NCI-H1436 (cell line): ENCODE results near the gene ZNF428.
A peak's percentile ranks its signal among the peaks of the same experiment; 100 is the strongest.
"Not testable (repeated sequence)": the region's sequence is repeated elsewhere in the genome, so short reads cannot be mapped to it uniquely, and the experiment has no call there.

Source experiments
- DNase-seq: peaks from one replicate; lab custom pipeline; 2025; lab: John Stamatoyannopoulos, UW

Gene ZNF428

DNA sequence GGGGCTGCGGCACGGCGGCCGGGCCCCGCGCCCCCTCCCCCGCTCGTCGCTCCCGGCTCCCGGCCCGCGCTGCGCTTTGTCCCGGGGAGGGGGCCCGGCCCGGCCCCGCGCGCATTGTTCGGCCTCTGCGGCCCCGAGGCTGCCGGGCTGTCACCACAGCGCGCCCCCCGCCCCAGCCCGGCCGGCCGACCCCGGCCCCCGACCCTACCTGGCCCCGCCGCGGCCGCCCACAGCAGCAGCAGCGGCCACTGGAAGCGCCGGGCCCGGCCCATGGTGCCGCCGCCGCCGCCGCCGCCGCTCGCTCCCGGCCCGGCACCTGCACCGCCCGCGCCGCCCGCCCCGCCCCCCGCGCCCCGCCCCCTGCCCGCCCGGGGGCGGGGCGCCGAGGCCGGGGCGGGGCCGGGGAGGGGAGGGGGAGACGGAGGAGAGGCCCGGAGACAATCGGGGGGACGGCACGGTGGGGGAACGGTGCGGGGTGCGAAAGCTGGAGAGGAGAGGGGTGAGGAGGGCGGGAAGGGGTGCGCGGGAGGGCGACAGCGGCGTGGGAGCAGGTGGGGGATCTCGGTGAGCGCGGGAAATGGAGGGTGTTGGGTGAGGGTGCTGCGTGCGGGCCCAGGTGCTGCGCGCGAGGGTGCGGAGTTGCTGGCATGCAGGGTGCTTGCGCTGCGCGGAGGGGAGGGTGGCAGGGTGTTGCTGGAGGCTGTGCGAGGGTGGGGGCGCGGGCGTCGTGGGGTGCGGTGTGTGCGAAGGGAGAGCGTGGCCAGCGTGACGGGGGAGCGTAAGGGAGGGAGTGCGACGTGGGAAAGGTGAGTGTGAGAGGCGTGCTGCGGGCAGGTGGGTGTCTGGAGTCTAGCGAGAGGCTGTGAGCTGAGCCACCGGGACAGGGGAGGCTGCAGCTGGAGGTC lies 20.3 kb upstream of the ZNF428 start, which contains the start of gene CADM4:
TSS of gene CADM4 (minus strand) at position 332 of the 905 bp plus-strand sequence. CDS start at position 272, 60 bp downstream.
- peak; percentile 42 for DNase-seq

DNA sequence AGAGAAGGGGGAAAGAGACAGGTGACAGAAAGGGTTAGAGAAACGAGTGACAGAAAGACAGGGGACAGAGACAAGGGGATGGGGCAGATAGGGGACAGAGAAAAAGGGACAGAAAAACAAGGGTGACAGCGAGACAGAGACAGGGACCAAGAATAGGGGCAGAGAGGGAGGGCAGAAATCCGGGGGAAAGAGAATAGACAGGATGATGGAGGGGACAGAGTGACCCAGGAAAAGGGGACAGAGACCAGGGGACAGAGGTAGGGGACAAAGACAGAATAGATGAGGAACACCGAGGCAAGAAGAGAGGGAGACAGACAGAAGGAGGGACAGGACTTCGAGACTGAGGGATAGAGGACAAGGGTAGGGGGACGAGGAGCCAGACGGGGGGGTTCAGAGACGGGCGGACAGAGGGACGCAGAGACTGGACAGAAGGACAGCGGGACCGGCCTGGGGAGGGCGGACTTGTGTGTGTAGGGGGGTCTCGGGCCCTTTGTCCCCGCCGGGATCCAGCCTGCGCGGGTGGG lies 19.6 kb upstream of the ZNF428 start:
- no peak for DNase-seq

DNA sequence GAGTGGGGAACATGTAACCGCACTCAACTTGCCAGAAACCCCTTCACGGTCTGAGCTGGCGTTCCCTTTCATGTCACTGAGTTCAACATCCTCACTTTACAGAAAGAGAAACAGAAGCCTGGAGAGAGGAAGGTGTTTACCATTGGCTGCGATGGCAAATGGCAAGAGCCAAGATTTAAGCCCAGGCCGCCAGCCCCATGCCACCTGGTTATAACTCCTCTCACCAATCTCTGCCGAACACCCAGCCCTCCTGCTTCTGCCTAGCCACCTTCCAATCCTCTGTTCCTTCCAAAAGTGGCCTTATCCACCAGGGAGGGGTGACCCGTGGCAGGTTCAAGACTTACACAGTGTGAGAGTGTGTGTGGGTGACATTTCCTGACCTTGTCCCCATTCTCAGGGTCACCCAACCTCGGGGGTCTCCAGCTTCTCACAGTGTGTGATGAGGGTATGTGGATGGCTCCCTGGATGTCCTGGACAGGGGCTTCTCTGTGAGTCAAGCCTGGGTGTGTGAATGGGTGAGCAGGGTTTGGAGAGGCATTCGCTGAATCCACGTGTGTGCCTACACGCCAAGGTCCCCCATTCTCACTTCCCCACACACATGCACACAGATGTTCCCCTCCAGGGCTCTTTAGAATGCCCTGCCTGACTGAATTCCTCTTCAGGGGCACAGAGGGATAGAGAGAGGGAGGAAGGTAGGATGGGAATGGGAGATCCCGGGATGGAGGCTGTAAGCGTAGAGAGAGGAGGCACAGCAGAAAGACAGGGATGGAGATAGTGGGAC lies 19.0 kb upstream of the ZNF428 start:
- DNase-seq: no peak

DNA sequence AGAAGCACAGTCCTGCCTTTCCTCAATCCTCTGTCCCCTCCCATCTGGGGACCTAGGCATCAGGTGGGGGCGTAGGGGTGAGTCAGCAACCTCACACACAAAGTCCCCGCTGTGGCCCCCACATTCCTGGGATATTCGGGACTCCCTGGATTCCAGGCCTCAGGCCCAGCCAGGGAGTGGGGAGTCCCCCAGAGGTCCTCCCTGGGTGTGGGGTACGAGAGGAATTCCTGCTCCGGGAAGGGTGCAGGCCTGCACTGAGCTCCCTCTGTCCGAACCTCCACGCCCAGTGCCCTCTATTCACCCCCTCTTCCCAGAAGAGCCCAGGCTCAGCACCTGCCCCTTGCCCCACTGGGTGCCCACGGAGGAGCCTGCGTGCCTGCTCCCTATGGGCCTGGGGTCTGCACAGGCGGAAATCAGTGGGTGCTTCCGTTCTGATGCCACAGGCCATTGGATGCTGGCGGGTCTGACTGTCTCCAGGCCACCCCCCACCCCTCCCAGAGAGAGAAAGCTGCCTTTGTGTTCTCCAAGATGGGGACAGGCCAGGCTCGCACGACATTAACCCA lies 16.8 kb upstream of the ZNF428 start:
- DNase-seq: no peak

DNA sequence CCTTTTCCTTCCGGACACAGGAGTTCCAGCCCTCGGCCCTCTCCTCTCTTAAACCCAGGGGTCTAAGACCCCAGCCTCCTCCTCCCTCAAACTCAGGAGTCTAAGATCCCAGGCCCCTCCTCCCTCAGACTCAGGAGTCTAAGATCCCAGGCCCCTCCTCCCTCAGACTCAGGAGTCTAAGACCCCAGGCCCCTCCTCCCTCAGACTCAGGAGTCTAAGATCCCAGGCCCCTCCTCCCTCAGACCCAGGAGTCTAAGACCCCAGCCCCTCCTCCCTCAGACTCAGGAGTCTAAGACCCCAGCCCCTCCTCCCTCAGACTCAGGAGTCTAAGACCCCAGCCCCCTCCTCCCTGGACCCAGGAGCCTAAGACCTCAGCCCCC lies 16.1 kb upstream of the ZNF428 start:
- DNase-seq: not testable (repeated sequence)

DNA sequence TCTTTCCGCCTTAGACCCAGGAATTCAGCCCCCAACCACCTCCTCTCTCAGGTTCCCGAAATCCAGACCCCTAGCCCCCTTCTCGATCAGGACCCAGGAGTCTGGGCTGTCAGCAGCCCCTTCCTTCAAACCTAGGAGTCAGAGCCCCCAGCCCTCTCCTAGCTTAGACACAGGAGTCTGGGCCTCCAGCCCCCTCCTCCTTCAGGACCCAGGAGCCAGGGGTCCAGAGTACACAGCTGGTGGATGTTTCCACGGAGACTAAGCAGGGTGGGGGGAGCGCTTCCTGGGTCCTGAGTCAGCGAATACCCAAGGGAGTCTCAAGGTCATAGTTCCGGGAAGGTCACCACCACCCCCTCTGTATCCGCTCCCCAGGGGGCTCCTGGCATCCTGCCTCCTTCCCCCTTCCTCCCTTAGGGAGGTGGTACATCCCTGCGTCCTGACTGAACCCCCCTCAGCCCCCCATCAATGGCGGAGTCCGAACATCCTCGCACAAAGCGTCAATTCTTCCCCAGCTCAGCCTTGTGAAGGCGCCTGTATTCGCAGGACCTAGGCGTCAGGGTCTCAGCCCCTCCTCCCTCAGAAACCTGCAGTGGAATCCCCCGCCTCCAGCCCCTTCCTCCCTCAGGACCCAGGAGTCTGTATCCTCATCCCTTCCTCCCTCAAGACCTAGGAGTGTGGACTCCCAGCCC lies 15.6 kb upstream of the ZNF428 start:
- peak; percentile 2 for DNase-seq

DNA sequence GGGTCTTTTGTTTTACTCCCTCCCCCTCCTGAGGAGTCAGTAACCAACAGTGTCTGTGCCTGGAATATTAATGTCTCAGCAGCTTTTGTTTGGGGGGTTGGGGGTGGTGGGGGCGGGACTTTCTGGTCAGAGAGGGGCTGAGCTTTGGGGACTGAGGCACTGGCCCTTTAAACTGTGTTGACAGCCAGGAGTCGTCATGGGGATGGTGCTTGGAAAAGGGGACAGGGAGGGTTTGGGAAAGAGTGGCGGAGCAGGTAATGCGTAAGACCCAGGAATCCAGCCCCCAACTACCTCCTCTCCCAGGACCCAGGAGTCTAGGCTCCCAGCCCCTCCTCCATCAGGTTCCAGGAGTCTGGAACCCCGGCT lies 15.1 kb upstream of the ZNF428 start:
- DNase-seq: no peak

DNA sequence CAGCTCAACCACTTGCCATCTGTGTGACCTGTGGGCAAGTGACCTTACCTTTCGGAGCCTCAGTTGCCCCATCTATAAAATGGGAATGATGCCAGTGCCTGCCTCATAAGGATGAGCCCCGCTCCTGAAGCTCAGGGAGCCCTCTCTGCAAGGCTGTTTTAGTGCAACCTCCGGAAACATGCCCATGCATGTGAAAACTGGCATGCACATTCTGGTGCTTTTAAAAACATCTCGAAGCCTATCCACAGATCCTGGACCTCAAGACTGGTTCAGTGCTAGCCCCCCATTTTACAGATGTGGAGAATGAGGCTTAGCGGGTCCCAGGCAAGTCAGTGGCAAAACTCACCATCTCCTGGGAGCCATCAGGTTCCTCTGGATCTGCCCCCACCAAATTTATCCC lies 14.6 kb upstream of the ZNF428 start:
- DNase-seq: no peak

DNA sequence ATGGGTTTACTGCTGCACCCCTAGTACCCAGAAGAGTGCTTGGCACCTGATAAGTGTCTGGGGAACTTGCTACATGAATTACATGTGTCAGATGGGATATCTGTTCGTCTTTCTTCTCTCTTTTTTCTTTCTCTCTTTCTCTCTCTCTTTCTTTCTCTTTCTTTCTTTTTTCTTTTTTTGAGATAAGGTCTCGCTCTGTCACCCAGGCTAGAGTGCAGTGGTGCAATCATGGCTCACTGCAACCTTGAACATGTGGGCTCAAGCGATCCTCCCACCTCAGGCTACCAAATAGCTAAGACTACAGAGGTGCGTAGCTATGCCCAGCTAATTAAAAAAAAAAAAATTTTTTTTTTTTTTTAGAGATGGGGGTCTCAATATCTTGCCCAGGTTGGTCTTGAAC lies 14.1 kb upstream of the ZNF428 start:
- DNase-seq: no peak

DNA sequence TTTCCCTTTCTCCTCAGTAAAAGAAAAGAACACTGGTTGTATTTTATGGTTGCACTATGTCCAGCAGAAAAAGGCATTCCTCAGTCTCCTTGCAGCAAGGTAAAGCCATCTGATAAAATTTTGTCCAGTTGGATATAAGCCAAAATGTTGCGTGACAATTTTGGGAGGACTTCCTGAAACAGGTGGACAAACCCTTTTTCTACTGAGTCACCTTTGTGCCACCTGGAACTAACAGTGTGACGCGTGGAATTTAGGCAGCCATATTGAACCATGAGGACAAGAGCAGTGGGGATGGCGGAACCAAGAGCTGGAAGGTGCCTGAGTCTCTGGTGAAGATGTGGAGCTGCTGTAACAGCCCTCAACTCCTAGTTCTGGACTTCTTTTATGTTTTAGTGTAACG lies 12.1 kb upstream of the ZNF428 start:
- DNase-seq: no peak

DNA sequence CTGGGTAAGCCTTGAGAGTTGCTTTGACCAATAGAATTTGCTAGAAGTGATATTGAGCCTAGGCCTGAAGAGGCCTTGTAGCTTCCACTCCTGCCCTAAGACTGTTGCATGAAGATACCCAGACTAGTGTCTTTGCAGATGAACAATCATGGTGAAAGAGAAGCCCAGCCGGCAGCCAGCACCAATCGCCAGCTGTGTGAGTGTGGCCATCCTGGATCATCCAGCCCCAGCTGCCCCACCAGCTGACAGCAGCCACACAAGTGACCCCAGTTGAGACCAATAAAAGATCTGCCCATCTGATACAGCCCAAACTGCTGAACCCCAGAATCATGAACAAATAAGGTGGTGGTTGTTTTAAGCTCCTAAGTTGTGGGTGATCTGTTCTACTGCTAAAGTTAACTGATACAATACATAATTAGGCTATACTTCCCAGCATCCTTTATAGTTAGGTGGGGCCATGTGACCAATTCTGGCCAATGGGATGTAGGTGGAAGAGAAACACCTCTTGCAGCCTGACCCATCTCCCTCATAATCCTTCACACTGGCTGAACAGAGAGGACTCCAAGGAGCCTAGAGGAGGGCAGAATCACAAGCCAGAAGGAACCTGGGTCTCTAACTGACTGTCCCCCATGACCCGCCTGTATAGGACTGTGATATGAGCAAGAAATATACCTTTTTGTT lies 9.4 kb upstream of the ZNF428 start:
- no peak for DNase-seq

DNA sequence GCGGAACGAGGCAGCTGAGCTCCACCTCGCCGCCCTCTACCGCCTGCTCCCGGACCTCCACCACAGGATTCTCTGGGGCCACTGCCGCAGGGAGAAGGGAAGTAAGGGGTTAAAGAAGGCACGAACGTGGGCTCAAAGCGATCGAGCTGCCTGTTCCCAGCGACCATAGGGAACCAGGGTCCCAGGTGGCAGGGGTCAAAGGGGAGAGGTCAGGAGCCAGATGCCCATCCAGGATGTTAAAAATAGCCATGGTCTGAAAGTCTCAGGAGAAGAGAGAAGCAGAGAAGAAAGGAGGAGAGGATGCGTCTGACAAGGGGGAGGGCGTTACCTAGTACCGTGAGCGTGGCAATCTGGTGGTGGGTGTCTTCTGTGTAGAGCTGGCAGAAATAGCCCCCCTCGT lies 7.4 kb upstream of the ZNF428 start:
- DNase-seq: no peak

DNA sequence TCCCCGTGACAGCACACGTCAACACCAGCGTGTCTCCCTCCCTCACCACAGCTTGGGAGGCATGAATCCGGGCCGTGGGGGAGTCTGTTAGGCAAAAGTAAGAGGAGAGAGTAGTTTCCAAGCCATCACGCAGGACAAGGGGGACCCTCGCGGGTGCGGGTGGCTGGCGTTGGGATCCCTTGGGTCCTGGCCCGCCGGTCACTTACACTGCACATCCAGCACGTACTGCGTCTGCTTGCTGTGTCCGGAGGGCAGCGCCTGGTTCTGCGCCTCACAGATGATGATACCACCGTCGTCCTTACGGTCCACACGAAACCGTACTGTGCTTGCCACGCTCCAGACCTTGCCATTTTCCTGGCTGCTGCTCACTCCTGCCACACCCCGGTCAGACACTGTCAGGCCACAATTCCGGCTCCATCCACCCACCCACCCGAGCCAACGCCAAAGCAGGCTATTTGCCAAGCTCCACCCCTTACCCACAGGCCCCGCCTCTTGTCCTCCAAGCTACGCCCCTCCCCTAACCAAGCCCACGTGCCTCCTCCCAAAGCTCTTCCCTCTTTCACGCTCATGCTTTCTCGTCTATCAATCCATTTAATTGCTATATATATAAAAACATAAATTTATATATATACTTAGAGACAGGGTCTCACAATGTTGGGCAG lies 6.6 kb upstream of the ZNF428 start:
- no peak for DNase-seq

DNA sequence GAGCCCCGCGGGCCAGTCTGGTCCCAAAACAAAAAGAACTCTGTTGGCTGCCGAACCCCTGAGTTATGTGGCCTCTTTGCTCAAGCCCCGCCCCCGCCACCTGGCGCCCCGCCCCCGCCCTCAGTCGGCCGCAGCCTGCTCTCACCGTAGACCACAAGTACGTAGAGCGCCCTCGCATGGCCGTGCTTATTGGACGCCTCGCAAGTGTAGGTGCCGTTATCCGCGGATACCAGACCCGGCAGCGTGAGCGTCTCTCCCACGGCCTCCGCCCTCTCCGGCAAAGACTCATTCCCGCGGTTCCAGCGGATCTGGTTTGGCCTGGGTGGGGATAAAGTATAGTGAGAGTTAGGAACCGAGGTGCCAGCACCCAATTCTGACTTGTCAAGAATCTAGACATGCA lies 5.5 kb upstream of the ZNF428 start:
- no peak for DNase-seq

DNA sequence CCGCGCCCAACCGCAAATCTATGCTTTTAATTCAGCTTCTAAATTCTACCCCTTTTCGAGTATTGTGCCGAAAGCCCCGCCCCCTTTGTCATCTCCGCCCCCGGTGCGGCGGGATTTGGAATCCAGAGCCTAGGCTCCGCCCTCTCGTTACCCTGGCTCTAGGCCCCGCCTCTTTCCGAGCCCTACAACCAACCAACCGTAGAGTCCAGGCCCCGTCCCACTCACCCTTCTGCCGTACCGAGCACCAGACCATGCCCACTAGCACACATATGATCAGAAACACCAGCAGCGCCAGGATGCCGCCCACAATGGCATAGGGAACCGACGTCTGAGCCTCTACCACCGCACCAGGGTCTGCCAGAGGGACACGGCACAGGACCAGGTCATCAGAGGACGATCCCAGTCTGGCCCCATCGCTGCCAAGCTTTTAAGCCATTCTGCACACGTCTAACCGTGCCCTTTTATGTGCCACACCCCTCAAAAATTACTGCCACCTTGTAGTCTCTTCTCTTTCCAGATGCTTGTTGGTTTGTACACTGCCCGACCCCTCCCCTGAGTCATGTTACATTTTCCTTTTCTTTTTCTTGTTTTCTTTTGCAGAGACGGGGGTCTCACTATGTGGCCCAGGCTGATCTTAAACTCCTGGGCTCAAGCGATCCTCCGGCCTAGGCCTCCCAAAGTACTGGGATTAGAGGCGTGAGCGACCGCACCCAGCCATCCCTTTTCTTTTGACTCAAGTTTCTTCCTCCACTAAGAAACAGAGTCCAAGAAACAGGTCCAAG lies 4.7 kb upstream of the ZNF428 start:
- no peak for DNase-seq

DNA sequence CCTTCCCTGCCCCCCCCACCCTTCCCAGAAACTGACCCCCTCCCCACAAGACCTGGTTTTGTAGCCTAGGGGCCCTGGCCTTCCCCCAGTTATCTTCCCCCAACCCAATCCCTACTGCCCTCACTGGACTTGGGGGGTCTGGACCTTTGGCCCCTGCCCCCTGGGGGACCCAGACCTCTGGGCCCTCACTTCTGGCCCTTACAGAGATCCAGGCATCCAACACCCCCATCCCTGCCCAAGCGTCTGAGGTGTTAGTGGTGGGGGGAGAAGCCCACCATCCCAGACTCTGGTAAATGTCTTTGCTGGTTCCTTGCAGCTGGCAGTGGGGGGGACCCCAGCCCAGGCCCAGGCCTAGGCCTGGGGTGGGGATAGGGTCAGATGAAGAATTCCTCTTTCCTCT lies 3.5 kb upstream of the ZNF428 start:
- no peak for DNase-seq

DNA sequence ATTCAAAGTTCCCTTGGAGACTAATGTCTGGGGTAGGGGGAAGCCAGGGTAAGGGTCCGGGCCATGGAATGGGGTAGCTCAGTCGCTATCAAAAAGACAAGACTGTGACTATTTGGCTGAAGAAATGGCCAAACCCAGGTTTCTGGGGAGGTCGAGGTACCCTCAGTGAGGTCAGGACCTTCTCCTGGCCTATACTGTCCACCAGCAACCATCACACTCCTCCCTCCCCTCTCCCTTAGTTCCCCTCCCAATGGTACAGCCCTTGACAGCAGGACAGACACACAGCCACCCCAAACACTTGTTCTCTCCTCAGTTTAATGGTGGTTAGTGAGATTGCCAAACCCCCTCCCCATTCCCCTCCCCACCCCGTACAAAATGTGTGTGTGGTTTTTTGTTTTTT lies 2.6 kb upstream of the ZNF428 start:
- DNase-seq: no peak

DNA sequence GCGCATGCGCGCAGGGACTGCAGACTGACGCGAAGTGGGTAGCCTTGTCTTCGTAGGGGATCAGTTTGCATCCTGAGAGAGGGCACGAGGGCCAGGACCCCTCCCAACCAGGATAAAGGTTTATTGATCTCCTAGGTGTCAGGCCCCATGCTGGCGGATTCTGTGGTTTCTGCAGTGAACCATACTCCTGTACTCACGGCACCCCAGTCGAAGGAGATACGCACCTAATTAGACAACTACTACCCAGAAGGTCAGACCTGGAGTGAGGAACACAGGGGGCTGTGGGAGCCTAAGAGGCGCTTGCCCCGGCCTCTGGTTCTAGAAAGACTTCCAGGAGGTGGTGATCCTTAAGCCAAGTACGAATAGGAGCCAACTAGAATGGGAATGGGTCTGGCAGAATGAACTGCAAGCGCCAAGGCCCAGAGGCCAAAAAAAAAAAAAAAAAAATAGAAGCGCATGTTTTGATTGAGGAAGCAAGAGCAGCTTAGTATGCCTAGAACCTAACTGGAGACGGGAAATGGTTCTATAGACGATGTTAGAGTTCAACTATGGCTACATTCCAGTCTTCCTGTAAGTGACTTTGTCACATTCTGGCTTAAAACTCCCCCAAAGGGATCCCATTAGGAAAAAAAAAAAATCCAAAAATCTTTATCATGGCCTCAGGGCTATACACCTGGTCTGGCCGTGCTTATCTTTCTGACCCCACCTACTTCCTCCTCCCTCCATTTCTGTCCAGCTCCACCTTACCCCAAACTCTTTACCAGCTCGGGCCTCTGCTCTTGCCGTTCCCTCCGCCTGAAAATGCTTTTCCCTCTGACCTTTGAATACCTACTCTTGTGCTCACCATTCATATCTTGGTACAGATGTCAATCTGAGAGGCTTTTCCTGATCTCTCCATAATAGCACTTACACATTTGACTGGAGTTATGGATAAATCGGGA lies 902 bp upstream of the ZNF428 start:
- DNase-seq: no peak

DNA sequence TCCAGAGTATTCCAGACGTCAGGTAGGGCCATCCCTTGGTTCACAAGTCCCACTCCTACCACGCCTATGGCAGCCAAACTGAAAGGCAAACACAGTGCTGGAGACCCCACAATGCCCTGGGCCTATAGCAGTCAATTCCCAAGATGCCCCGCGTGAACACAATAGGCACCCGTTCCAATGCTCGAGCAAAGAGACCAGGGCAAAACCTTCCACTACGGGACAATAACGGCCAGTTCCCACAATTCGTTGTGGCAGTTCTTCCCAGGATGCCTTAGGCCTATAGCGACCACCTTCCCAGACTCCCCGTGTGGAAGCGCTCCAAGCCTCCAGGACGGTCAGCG lies 538 bp downstream of the ZNF428 start:
- peak; percentile 64 for DNase-seq
